ENCODE measurements around the gene RHEBL1.

Gene RHEBL1

GRCh38 chr12:49057888-49058287 lies 11.9 kb downstream of the RHEBL1 start:
- no peak for DNase-seq (ENCODE audit: extremely low spot score)
- TF ChIP-seq CTCF (IDR thresholded peaks at IDR 0.05; ENCODE audit: control extremely low read depth, extremely low read depth, low read depth, missing control alignments): no peak
- POLR2A ChIA-PET: interaction anchor here (0.6 to 1.0 kb wide), 3 partner anchors 14 to 511 kb away, joined by 3 read pairs; no protein-coding TSS in a partner anchor
- CTCF ChIA-PET: interaction anchor here (1.0 to 3.3 kb wide), 10 partner anchors 14 to 73 kb away, joined by 3 to 15 read pairs (median 4); no protein-coding TSS in a partner anchor

- no peak for TF ChIP-seq CTCF (IDR thresholded peaks at IDR 0.05; ENCODE audit: control extremely low read depth, extremely low read depth, low read depth, missing control alignments)
- ChIA-PET CTCF (interaction anchor here (1.1 to 4.0 kb wide), 8 partner anchors 8 to 59 kb away, joined by 3 to 30 read pairs (median 5); no protein-coding TSS in a partner anchor), POLR2A (interaction anchor here (0.7 to 1.3 kb wide), 3 partner anchors 8 to 75 kb away, joined by 3 to 4 read pairs (median 3); partner anchors contain the start of gene TUBA1B)
- peak; percentile 86 for DNase-seq (ENCODE audit: extremely low spot score)
Observed at GRCh38 chr12:49055978-49056754, 13.6 kb downstream of the RHEBL1 start.

GRCh38 chr12:49055092-49055491 lies 14.7 kb downstream of the RHEBL1 start:
- TF ChIP-seq CTCF (IDR thresholded peaks at IDR 0.05; ENCODE audit: control extremely low read depth, extremely low read depth, low read depth, missing control alignments): no peak
- ChIA-PET CTCF (interaction anchor here (1.1 to 4.0 kb wide), 5 partner anchors 9 to 58 kb away, joined by 3 to 30 read pairs (median 4); no protein-coding TSS in a partner anchor), POLR2A (interaction anchor here (1.3 kb wide), 1 partner anchor 9 kb away, joined by 4 read pairs; no protein-coding TSS in a partner anchor)
- no peak for DNase-seq (ENCODE audit: extremely low spot score)

- ChIA-PET CTCF (interaction anchor here (1.1 to 4.0 kb wide), 4 partner anchors 9 to 40 kb away, joined by 3 to 30 read pairs (median 6); no protein-coding TSS in a partner anchor), POLR2A (interaction anchor here (1.3 kb wide), 1 partner anchor 9 kb away, joined by 4 read pairs; no protein-coding TSS in a partner anchor)
- no peak for TF ChIP-seq CTCF (IDR thresholded peaks at IDR 0.05; ENCODE audit: control extremely low read depth, extremely low read depth, low read depth, missing control alignments)
- no peak for DNase-seq (ENCODE audit: extremely low spot score)
Observed at GRCh38 chr12:49054524-49054923, 15.3 kb downstream of the RHEBL1 start.

GRCh38 chr12:49054096-49054495 lies 15.7 kb downstream of the RHEBL1 start:
- ChIA-PET POLR2A (no interaction called here), CTCF (interaction anchor here (1.1 to 4.0 kb wide), 2 partner anchors 9 to 10 kb away, joined by 4 to 30 read pairs; no protein-coding TSS in a partner anchor)
- DNase-seq (ENCODE audit: extremely low spot score): no peak
- no peak for TF ChIP-seq CTCF (IDR thresholded peaks at IDR 0.05; ENCODE audit: control extremely low read depth, extremely low read depth, low read depth, missing control alignments)

GRCh38 chr12:49052451-49053208 lies 17.1 kb downstream of the RHEBL1 start:
- no peak for TF ChIP-seq CTCF (IDR thresholded peaks at IDR 0.05; ENCODE audit: control extremely low read depth, extremely low read depth, low read depth, missing control alignments)
- CTCF ChIA-PET: interaction anchor here (1.0 to 4.0 kb wide), 3 partner anchors 8 to 199 kb away, joined by 3 to 30 read pairs (median 3); no protein-coding TSS in a partner anchor
- no peak for DNase-seq (ENCODE audit: extremely low spot score)
- POLR2A ChIA-PET: no interaction called here

Measured in GM10248 (cell line).